GM21576 (cell line): Measurements from ENCODE around the gene MICAL3.
"Not testable (repeated sequence)": the region's sequence is repeated elsewhere in the genome, so short reads cannot be mapped to it uniquely, and the experiment has no call there.

Source experiments
- ATAC-seq: cut with Tn5 transposase; IDR thresholded peaks from one replicate; pipeline ENCODE4 v1.9.1; 2021; ENCODE audit warnings: mild to moderate bottlenecking, moderate library complexity; ENCODE audit not compliant: unreplicated experiment

The MICAL3 gene

DNA sequence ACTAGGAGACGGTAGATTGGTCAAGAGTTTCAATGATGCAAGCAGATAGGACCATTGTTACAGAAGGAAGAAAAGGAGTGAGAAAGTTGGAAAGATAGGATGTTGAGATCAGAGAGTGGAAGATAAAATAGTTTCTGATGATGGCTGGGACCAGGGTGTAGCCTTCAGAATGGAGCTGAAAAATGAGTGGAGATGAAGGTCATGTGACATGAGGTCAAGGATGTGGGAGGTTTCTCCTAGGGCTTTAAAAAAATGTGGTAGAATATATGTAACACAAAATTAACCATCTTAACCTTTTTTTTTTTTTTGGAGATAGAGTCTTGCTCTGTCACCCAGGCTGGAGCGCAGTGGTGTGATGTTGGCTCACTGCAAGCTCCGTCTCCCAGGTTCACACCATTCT is 35.1 kb upstream of the MICAL3 start:
- no peak for ATAC-seq

DNA sequence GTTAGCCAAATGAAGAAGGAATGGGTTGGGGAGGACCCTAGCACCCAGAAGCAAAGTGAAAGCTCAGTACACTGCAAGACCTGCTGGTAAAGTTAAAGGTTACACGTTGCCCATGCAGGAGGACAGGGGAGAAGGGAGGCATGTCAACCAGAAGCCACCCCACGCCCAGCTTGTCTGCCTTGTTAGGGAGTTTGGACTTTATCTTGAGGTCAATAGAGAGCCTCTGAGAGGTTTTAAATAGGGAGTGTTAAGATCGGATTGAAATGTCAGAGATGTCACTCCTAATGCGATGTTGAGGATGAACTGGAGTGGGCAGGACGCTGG is 34.7 kb upstream of the MICAL3 start:
- no peak for ATAC-seq

DNA sequence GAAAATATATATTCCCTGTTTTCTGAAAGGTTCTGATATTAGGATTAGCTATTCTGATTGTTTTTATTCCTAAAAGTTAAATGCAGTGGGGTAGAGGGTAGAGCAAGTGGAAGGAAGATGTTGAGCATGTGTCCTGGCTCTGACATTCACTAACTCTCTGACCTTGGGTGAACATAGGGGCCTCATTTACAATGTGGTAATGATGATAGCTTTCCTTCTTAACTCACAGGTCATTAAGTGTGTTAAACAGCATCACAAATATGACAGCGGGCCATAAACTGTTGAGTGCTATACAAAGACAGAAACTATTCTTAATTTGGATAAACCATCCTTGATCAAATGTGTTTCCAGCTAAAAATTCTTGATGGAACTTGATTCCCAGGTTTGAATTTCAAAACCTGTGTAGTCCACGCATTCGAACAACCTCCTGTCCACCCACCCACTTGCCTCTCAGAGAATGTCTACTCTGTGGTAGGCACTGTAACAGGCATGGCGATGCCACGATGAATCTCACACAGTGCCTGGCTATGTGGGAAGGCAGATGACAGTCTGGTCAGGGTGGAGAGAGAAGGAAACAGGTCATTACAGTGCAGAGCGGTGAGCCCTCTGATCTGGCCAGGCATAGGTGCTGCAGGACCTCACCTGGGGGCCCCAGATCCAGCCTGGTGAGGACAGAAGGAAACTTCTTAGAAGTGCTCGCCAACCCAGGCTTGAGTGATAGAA is 34.2 kb upstream of the MICAL3 start:
- ATAC-seq = no peak

DNA sequence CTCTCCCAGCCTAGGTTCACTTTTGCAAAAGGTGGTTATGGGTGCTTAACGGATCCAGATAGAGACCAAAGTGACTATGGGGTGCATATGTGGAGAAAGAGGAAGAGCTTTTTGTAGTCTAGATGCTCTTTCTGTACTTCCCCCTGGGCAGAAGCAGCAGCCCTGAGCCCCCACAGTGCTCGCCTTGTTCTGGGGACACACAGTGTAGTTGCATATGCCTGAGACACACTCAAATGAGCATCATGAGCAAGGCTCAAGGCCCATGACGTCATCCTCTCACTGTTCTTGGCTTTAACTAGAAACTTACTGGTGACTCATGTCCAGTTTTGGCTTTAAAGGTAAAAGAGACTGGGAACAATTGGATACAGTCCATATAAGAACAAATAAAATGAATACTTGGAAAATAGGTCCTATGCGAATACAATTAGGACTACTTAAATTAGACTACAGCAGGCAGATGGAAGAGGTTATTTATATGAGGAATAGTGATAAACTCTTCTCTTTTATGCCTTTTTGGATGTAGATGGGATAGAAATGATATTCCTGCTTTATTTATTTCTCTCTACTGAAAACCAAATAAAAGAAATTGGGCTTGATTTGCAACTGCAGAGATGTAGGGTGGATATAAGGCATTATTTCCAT is 33.3 kb upstream of the MICAL3 start:
- peak; percentile 58 for ATAC-seq

DNA sequence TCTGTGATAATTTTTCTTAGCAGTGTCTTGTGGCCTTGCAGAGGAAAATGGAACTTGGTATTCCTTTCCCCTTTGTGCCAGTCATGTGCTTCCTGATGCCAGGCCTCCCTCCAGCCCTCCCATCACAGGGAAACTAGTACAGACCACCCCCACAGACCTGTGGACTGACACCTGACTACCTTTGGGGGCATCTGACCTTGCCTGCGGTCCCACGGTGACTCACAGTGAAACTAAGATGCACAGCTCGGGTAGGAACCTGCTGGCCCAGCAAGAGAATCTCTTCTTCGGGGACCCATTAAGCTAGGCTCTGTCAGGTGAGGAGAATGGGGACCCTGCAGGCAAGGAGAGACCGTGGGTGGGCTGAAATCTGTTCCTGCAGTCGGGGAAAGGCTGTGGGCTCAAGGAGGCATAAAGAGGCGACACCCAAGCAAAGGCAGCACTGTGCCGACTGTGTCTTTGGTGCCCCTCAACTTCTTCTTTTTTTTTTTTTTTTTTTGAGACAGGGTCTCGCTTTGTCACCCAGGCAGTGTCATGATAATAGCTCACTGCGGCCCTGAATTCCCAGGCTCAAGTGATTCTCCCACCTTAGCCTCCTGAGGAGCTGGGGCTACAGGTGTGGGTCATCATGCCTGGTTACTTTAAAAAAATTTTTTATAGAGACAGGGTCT is 32.6 kb upstream of the MICAL3 start:
- peak; percentile 59 for ATAC-seq

DNA sequence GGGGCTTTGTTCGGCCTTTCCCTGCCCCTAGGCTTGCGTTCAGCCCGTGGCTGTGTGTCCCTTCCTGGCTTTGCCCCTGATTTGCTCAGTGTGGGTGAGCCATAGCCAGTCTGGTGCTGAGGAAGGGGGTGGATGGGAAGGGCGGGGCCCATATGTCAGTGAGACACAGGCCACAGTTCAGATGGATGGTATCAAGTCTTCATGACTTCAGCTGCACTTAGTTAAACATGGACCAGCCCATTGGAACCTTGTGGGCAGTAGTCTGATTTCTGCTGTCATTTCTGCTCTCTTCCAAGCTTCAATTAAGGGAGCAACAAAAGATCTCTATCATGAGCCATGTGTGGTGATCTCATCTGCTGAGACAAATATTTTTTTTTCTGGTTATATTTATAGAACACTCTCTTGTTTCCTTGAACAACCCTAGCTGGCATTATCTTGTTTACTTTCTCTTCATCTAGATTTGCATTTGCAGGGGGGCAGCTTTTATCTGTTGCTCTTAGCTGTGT is 31.9 kb upstream of the MICAL3 start:
- ATAC-seq = no peak

DNA sequence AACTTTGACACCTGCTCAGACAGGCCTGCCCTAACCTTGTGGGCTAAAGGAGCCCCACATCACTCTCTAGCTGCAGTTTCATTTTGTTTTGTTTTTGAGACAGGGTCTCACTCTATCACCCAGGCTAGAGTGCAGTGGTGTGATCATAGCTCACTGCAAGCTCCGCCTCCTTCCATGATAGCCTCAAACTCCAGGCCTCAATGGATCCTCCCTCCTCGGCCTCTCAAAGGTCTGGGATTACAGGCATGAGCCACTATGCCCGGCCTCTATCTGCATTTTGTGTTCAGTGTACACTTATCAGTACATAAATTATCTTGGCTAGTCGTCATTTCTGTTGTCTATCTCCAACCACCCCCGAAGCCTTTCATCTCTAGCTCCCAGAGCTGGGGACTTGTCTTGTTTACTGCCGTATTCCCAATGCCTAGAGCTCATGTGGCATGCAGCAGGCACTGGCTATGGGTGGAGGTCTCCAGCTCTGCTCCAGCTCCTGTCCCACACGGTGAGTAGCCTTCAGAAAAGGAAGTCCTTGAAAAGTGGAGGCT is 31.3 kb upstream of the MICAL3 start:
- ATAC-seq = no peak

DNA sequence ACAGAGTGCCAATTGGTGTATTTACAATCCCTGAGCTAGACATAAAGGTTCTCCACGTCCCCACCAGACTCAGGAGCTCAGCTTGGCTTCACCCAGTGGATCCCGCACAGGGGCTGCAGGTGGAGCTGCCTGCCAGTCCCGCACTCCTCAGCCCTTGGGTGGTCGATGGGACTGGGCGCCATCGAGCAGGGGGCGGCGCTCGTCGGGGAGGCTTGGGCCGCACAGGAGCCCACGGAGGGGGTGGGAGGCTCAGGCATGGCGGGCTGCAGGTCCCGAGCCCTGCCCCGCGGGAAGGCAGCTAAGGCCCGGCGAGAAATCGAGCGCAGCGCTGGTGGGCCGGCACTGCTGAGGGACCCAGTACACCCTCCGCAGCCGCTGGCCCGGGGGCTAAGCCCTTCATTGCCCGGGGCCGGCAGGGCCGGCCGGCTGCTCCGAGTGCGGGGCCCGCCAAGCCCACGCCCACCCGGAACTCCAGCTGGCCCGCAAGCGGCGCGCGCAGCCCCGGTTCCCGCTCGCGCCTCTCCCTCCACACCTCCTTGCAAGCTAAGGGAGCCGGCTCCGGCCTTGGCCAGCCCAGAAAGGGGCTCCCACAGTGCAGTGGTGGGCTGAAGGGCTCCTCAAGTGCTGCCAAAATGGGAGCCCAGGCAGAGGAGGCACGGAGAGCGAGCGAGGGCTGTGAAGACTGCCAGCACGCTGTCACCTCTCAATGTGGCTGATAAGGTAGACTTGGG is 29.0 kb upstream of the MICAL3 start:
- ATAC-seq = not testable (repeated sequence)

DNA sequence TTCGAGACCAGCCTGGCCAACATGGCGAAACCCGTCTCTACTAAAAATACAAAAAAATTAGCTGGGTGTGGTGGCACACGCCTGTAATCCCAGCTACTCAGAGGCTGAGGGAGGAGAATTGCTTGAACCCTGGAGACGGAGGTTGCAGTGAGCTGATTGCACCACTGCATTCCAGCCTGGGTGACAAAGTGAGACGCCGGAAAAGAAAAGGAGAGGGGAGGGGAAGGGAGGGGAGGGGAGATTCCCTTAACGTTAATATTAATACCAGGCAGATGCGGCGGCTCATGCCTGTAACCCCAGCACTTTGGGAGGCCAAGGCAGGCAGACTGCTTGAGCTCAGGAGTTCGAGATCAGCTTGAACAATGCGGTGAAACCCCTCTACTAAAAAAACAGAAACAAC is 26.8 kb upstream of the MICAL3 start:
- ATAC-seq = not testable (repeated sequence)

DNA sequence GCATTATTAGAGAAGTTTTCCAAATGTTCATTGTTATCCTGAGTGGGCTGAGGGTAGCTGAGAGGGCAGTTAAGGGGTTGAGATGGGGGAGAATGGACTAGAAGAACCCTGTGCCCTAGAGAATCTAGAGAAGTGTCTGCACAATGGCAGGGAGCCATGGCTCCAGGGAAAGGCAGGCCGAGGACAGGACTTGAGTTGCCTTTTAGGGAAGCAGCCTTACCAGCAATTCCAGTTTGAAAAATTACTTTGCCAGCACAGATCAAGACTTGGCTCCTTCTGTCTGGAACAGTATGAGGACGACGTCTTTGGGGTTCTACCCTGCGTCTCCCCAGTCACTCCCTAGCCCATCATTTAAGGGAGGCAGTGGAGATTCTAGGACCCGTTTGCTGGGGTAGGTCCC is 25.7 kb upstream of the MICAL3 start:
- ATAC-seq = no peak

DNA sequence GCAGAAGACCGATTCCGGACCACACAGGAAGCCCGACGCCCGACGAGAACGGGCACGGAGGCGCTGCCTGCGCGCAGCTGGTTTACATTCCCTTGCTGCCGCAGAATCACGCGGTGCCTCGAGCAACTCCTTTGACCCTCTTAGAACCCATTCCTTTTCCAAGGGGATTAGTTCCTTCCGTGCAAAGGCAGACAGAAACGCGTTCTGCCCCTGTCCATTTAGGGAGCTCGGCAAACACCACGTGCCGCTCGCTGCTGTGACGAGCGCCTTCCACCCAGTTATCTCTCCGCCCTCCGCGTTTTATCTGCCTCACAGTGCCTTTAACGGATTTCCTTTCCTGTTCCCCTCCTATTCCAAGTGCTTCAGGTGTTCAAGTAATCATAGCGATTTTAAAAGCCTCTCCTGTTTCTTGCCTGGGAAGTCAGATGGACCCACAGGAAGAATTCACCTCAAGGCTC is 24.1 kb upstream of the MICAL3 start:
- no peak for ATAC-seq

DNA sequence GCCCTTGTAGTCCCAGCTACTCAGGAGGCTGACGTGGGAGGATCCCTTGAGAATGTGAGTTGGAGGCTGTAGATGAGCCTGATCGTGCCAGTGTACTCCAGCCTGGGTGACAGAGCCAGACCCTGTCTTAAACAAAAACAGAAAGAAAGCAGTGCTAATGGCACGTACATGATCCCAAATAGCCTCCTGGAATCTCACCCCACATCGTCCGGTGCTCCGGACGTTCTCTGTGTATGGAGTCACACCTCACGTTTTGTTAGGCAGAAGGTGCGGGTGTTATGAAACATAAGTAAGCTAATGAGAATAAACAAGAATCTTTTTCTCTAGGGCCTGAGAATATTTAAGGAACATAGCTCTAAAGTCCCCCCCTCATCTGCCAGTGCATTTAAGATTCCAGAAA is 23.7 kb upstream of the MICAL3 start:
- no peak for ATAC-seq

DNA sequence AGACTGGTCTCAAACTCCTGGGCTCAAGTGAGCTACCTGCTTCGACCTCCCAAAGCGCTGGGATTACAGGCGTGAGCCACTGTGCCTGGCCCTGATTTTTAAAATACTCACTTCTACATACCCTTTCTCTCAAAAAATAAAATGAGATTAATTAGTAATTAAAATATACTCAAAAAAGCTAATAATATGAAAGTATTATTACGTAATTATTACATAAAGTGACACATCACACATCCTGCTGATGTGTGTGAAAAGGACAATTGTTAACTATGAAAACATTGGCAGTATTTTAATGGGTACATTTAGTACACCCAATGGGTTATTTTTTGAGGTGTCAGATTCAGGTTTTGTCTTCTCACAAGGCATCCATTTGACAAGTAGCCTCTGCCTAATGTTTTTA is 21.4 kb upstream of the MICAL3 start:
- no peak for ATAC-seq

DNA sequence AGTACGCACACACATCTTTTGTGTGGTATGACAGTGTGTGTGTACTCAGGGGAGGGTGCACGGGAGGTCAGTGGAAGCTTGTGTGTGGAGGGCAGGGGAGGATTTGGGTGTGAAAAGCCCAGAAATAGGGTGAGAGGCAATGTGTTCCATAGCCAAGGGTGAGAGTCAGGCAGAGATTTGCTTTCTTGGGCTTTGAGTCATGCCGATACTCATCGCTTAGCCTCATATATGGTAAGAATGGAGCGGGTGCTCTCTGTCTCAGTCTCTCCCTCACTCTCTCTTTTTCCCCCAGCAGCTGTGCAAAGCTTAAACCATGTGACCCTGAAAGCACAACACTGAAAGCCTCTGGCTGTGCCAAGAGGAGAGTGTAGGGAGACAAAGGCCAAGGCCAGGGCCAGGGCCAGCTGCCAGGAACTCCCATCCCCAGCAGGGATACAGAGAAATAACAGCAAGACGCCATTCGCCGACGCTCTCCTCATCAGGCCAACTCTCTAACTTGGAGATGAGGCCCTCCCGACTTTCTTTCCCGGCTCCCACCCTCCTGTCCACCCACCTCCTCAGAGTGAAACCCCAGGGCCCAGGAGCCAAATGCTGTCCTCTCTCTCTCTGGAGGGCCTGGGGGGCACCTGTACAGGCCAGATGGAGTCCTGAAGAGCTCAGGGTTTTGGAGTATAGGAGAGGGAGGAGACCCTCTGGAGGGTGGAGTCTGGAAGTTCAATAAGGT is 20.3 kb upstream of the MICAL3 start:
- ATAC-seq = no peak

DNA sequence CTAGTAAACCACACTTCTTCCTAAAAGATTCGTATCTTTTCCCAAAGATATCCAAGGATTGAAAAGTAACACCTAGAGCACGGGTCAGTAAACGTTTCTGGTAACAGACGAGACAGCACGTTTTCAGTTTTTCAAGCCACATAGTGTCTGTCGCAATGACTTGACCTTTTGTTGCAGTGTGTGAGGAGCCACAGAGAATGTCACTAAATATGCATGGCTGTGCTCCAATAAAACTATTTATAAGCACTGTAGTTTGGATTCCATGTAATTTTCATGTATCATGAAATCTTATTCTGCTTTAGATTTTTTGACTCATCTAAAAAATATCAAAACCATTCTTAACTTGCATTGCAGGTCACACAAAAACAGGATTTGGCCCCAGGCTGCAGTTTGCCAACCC is 18.3 kb upstream of the MICAL3 start:
- no peak for ATAC-seq

DNA sequence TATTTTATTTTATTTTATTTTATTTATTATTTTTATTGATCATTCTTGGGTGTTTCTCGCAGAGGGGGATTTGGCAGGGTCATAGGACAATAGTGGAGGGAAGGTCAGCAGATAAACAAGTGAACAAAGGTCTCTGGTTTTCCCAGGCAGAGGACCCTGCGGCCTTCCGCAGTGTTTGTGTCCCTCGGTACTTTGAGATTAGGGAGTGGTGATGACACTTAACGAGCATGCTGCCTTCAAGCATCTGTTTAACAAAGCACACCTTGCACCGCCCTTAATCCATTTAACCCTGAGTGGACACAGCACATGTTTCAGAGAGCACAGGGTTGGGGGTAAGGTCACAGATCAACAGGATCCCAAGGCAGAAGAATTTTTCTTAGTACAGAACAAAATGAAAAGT is 16.5 kb upstream of the MICAL3 start:
- ATAC-seq = not testable (repeated sequence)

DNA sequence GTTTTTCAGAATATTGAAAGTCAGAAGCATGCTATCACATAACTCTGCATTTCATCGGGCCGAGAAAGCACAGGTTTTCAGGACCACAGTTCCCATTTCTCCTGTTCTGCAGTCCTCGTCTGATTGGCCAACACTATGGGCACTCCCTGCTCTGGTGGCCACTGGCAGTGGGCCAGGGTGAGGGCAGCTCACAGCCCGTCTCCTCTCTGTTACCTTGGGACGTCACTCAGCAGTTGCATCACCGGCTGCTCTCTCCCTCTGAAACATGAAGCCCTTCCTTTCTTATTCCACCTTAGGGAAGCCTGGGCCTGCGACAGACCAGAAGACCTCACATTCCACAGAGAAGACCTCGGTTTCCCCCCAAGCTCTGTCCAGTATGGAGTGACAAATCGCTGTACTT is 11.4 kb upstream of the MICAL3 start:
- ATAC-seq = no peak

DNA sequence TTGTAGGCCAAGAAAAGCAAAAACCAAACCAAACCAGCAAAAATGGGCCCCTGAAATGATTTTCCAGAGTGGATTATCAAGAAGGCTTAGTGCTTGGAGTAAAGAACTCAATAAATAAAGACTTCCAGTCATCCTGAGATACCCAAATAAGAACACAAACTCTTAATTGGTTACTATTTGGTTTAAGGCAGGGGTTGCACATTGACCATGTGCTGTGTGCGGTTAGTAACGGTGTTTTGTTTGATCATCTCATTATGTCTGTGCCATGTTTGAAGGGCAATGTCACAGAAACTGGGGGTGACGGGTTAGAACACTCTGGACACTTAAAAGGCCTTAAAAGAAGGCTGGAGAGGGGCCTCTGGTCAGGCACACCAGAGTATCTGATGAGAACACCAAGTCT is 9.7 kb upstream of the MICAL3 start:
- no peak for ATAC-seq

DNA sequence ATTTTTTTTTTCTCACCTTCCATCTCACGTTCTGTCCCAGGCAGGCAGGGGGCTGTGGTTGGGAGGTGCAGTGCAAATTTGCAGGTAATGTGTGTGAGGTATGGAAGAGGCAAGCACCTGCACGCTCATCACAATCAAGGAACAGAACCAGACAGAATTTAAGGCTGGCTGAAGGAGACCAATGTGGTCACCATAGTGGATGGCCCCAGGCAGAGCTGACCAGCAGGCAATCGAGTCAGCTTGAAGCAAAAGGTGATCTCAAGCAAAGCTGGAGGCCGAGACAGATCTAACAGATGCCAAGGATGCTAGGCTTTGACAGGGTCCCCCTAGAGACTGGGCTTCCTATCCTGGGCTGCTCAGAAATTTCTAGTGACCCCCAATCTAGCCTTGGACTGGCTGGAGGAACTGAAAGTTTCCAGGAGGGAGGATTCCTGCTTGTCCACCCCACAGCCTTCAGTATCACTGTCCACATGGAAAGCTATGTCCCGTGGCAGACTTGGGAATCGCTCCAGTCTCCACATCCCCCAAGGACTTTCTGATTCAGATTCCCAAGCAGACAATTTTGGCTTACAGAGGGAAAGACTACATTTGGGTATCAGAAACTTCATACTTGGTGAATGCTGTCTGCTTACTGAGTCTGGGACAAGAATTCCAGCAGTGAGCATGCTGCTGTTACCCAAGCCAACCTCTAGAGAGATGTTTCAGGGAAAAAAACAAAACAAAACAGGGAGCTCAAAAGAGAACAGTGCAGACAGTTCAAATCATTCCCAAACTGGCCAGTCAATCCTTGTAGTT is 9.0 kb upstream of the MICAL3 start:
- ATAC-seq = no peak
